Activated CD4-positive, alpha-beta T cell treated with anti-CD3 and anti-CD28 coated beads, Interleukin-2, amount 50 U/mL, for 48 hours (primary cell): ENCODE results near the gene HMGB4.

Experiments used
- DNase-seq, 2 experiments: peaks; one replicate each; pipeline ENCODE4 v3.0.0-alpha.2; 2020

HMGB4 gene

DNA sequence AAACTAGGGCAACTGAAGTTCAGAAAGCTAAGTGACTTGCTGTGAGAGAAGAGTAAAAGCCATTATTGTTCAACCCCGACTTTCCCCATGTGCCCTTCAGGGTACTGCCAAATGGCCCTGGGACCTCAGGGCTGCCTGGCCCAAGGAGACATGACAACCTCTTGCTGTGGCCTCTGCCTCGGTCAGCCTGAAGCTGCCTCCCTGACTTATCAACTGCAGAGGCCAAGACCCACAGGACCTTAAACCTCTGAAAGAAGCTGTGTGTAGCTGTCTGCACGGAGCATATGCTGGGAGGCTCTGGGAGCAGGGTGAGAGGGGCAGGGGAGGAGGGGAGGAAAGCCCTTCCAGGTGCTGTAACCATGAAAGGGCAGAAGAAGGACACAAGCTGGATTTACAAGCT lies 35.9 kb downstream of the HMGB4 start:
- DNase-seq, result no peak

DNA sequence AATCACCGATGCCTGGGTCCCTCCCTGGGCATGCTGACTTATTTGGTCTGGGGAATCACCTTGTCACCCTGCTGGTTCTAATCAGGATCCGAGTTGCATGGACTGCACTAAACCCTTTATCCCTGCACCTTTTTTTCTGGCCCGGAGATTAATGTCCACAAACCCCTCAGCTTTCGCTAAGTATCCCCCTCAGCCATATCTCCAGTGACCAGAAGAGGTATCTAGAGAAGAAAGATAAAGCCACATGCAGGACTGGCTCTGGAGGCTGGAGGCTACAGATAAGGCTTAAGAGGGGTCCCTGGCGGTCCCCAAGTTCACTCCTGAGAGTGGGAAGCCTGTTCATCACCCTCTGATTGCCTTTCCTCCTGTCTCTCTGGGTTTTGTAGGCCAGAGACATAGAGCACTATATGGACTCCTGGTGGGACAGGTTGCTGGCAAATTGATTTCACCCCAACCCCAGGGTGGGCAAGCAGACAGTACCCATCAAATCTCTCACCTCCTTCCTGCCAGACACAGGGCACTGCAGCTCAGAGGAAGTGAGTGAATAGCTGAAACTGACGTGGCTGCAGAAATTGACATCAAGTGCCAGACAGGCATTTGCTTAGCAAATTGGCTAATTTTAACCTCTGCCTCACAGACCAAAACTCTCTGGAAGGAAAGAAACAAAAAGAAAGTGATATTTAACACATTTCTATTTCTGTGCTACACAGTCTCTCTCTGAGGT lies 38.8 kb downstream of the HMGB4 start:
- no peak for DNase-seq

DNA sequence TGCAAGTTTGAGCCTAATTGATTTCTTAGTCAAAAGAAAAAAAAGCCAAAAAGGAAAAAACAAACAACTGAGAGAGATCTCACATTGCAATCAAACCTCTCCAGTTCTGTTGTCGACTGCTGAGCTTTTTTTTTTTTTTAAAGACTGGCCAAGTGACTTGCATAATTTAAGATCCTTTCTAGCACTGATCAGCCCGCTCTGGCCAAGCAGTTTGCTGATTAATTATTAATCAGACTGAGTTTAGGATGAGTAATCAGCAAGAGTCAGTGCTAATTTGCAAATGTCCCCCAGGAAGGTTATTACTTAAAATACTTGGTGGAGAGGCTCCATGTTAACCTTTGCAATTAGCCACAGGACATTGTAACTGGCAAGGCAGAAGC lies 39.3 kb downstream of the HMGB4 start:
- DNase-seq, result no peak

DNA sequence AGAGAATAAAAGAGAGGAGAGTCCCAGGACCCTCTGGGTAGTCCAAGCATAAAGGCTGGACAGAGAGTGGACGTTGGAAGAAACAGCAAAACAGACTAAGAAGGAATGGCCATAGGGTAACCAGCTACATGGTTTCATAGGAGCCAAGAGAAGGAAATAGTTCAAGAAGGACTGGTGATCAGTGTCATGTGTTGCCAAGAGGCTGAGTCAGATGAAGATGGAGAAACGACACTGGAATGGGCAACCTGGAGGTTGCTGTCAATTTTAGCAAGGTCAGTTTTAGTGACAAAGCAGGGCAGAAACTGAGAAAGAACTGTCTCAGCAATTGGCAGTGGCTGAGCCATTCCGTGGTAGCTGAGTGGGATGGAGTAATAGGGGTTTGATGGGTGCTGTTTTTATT lies 41.4 kb downstream of the HMGB4 start:
- no peak for DNase-seq

DNA sequence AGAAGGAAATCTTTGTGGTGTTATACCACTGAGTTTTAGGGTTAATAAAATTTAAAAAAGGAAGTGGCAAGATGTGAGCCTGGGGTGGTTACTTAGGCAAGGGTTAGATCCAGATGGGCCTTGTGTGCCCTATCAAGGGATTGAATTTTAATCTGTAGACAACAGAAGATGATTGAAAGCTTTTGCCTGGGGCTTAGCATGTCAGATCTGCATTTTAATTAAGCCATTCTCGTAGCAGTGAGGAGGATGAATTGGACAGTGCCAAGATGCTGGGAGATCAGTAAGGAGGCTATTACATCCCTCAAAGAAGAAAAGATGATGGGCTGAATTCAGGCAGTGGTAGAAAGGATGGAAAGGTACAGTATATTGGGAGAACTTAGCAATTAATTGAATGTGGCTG lies 42.3 kb downstream of the HMGB4 start:
- DNase-seq, result no peak

DNA sequence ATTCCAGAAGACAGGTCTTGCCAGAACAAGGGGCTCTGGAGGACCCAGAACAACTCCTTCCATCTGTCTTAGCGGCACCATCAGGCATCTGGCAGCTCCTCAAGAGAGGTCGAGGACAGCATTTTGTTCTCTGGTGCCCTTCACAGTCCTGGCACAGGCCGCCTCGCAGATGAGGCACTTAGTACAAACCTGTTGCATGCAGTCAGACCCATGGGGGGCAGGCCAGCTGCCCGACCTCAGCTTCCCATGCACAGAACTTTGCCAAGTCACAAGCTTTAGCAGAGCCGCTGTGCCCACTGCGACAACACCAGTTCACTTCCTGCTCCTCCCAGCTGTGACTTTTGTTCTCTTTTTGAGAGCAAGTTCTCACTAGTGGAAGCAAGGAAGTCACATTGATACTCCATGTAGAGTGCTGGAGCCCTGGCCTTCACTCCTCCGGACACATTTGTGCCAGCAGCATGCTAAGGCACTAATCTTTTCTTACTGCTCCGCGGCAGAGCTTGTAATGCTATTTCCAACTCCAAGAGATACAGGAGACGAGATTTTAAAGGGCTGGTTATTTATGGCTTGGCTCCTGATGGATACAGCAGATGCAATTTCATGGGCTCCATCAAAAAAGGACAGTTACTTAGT lies 44.6 kb downstream of the HMGB4 start:
- DNase-seq, result no peak
